GM21723 (cell line): ENCODE measurements around the gene TTC23.
"Not testable (repeated sequence)": the region's sequence is repeated elsewhere in the genome, so short reads cannot be mapped to it uniquely, and the experiment has no call there.

ENCODE experiments used
- ATAC-seq: cut with Tn5 transposase; IDR thresholded peaks from one replicate; pipeline ENCODE4 v1.9.1; 2021; ENCODE audit warnings: mild to moderate bottlenecking, moderate library complexity; ENCODE audit not compliant: unreplicated experiment

TTC23 gene

DNA sequence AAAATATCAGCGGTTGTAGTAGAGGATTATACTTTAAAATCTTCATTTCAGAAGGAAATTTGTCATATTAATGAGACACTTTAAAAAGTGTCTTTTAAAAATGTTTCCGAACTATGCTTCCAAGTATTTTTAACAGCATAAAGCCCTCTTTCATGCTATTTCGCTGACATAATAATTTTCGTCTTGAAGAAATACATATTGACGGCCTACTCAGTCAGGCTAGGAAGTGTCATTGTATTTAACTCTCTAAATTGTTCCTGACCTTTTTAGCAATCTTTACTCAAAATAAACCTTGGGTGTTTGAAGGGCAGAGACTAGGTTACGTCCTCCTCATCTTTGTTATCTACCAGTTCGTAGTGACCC, 1.1 kb upstream of the TTC23 start:
- ATAC-seq, result no peak

DNA sequence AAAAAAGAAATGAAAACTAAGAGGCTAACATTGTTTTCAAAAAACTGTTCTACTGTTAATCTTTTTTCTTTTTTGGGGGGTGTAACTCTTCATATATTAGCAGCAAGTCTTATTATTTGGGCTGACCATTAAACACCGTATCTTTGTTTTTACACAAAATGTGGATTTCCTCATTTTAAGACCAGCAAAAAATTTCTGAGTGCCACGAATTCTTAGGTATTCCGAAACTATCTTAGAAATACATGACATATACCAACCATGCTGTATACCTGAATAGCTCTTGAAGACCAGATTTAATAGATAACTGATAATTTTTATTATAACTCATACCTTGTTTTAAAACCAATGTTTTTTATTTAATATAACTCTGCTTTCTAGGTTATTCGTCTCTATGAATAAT, 620 bp upstream of the TTC23 start:
- no peak for ATAC-seq

DNA sequence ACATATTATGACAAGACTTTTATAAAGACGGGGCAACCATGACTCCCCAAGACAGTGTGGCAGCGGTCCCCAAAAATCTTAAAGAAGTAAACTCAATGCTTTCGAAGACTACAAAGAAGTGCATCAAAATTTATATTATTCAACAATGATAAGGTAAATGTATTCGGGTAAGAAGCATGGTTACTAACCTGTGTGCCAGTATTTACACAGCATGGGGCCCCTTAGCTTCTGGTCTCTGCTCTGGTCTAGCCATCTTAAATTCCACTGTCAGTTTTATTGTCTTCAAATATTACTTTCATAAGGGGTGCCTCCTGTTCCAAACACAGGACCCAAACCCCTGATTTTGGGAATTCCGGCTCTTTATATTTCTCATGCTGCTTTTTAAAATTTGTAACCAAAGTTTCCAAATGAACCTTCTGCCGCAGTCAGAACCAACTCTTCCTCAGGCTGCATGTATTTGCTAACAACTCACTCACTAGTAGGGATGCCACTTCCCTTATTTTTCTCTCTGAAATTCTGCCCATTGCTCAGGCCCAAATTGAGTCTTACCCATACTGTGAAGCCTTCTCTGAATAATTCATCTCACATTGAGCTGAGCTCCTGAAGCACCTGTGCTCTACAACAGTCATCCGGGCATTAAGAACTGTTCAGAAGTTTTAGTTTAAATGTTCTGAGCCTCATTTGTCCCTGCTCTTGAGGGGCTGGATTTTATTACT, 1.2 kb downstream of the TTC23 start:
- no peak for ATAC-seq

DNA sequence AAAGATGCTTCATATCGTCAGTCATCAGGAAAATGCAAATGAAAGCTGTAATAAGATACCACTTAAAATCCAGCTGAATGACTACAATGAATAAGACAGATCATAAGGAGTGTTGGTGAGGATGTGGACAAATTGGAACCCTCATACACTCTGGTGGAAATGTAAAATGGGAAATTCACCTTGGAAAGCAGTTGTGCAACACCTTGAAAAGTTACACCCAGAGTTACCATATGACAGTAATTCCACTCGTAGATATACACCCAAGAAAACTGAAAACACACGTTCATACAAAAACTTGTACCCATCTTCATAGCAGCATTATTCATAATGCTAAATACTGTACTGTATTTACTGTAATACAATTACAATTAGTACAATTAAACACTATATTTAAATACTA, 2.3 kb downstream of the TTC23 start:
- ATAC-seq, result no peak

DNA sequence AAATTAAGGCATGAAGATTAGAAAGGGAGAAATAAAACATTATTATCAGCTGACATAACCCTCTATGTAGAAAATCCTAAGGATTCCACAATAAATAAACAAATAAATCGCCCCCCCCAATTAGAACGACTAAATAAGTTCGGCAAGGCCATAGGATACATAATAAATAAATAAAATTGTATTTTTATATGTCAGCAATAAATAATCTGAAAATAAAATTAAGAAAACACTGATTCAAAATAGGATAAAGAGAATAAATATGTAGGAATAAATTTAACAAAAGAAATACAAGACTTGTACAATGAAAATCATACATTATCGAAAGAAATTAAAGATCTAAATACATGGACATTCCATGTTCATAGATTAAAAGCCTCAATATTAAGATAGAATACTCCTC, 5.1 kb downstream of the TTC23 start:
- no peak for ATAC-seq

DNA sequence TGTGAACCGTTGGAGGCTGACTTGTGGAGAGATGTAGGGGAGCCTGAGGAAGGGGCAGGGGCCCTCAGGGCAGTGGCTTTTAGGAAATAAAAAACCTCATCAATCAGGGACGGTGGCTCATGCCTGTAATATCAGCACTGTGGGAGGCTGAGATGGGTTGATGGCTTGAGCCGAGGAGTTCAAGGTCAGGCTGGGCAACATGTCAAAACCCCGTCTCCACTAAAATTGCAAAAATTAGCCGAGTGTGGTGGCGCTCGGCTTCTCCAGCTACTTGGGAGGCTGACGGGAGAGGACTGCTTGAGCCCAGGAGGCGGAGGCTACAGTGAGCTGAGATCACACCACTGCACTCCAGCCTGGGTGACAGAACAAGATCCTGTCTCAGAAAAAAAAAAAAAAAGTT, 7.6 kb downstream of the TTC23 start:
- no peak for ATAC-seq

DNA sequence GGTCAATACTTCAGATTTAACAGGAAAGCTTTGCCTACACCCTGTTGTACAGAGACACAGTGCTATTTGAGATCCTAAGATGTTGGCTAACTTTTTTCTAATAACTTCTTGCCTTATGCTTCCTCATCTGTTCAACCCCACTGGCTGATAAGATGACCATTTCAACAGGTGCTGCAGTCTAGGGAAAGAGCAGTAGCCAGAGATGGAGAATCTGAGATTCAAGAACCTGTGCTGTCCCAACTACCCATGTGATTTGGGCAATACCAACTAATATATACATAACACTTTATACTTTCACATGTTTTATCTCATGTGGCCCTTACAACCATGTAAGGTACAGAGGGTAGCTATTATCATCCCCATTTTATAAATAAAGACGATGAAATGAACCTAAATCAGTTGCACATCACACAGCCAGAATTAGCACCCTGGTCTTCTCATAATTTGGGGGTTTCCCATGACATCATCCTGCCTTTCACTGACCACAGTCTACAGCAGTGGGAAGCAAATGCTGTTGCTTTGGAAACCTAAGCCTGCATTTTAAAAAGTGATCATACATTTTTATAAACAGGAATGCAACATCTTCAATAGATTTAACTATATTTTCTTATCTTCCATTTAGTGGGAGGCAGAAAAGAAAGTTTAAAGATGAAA, 9.7 kb downstream of the TTC23 start:
- peak; percentile 92 for ATAC-seq

DNA sequence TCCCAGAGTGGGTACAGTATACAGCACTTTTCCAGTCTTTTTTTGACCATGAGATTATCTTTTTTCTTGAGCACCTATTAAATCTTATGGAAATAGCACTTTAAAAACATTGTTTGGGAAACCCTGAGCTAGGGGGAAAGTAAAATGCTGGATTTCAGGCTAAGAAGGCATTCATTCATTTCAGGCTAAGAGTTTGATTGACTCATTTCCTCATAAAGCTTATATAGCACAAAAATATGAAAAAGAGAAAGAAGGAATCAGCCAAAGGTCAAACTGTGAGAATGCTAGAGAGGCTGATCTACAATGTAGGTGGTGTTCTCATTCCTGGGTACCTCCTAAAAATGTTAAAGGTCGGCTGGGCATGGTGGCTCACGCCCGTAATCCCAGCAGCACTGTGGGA, 10.5 kb downstream of the TTC23 start:
- ATAC-seq, result no peak

DNA sequence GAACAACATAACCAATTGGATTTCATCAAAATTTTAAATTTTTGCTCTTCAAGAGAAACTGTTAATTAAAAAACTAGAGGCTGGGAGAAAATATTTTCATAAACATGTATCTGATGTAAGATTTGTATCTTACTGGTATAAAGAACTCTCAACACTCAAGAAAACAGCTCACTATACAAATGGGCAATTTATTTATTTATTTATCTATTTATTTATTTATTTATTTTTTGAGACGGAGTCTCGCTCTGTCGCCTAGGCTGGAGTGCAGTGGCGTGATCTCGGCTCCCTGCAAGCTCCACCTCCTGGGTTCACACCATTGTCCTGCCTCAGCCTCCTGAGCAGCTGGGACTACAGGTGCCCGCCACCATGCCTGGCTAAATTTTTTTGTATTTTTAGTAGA, 15.2 kb downstream of the TTC23 start:
- not testable (repeated sequence) for ATAC-seq

DNA sequence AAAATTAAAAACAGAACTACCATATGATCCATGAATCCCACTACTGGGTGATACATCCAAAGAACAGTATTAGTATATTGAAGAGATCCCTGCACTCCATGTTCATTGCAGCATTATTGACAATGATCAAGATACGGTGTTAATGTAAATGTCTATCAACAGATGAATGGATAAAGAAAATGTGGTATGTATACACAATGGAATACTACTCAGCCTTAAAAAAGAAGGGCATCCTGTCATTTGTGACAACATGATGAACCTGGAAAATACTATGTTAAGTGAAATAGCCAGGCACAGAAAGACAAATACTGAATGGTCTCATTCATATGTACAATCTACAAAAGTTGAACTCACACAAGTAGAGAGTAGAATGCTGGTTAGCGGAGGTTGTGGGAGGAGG, 16.6 kb downstream of the TTC23 start:
- no peak for ATAC-seq

DNA sequence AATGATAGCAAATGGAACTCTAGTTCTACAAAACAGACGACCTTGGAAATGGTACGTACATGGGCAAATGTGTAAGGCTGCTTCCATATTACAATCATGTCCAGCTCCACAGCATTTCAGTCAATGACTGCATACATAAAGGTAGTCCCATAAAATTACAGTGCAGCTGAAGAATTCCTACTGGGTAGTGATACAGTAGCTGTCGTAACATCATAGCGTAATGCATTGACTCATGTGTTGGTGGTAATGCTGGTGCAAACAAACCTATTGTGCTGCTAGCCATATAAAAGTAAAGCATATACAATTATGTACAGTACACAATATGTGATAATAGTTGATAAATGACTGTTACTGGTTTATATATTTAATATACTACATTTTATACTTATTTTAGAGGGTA, 18.5 kb downstream of the TTC23 start:
- ATAC-seq, result no peak

DNA sequence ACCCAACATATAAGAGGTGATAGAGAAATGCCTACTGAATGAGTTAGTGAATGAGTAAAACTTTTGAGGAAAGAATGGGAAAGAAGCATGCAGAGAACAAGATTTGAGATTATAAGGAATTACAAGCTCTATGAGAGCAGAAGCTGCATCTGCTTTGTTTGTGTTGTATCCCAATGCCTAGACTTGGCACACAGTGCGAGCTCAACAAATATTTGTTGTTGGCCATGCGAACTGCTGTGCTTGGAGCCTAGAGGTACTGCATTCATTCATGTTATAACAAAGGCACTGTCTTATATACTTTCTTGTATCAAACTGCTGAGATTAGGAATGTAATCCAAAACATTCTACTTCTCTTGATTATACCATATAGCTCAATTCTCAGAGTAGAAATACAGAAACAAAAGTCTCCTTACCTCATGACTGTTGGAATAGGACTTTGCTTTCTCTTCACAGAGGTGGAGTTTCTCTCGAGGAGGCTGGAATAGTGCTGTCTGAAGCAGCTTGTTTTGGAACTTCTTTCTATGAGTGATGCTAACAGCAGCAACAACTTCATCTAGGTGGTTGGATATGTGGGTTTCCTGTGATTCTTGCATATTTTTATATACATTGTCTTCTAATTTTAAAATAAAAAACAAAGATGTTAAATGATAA, 21.1 kb downstream of the TTC23 start:
- no peak for ATAC-seq

DNA sequence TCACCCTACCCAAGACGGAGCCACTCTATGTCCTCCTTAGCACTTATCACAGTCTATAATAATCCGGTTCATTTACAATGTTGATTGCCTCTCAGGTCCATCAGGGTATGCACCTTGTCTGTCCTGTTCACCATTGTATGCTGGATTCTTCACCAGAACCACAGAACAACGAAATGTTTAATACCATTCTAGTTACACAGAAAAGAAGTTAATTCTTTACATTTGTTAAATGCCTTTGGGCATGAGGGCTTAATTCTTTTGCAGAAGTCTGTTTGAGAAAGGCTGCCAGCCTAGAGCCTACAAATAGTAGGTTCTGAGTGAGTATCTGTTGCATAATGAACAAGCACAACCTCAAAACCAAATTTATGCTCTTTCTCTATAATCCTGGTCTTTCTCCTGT, 22.6 kb downstream of the TTC23 start:
- no peak for ATAC-seq

DNA sequence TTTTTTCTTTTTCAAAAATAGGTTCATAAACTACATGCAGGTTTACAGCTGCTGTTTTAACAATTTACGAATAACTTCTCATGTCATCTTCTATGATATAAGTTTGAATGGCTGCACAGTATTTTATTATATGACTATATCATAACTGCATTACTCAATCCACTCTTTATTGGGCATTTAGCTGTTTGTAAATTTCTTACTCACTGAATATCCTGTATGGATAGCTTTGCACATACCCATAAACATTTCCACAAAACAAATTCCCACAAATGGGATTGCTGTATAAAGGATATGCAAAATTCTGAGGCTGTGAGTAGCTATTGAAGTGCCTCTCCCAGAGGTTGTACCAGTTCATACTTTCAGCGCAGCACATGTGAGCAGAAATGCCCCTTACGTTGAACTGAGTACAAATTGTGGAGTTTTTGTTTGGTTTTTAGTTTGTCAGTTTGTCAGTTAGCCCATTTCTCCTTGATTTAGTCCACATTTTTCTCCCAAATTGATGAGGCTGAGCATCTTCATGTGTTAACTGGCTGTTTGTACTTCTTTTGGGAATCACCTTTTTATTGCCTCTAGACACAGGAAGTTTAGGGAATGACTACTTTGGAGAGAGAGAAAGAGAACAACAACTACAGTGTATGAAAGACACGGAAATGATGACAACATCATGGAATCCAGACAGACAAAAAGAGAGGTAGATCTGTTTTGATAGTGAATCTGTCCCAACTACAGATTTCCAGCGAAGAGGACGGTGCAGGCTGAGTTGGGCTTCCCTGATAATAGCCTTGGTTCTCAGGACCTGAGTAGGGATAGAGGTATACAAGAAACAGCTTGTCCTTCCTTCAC, 24.8 kb downstream of the TTC23 start:
- ATAC-seq, result no peak

DNA sequence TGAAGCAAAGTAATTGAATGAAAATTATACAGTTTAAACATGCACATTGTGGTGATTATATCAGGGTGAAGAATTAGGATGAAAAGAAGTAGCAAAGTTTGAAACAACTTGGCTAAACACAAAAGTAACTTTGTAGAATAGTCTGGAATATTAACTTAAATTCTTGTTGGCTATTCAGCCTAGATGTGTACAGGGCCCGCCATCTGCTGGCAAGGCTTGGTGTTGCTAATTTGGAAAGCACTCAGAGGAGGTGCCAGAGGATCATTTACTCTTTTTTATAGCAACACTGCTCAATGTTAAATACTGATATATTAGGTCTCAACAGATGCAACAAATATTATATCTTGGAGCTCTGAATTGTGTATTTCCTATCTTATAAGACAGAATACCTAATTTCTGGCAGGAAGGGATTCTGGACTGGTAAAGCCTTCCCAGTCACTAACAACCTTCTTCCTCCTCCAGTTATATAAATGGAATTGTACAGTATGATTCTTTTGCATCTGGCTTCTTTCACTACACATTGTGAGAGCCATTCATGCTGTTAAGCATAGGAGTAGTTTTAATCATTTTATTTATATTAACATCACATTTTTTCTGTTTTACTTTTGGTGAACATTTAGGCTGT, 36.1 kb downstream of the TTC23 start:
- peak; percentile 82 for ATAC-seq

DNA sequence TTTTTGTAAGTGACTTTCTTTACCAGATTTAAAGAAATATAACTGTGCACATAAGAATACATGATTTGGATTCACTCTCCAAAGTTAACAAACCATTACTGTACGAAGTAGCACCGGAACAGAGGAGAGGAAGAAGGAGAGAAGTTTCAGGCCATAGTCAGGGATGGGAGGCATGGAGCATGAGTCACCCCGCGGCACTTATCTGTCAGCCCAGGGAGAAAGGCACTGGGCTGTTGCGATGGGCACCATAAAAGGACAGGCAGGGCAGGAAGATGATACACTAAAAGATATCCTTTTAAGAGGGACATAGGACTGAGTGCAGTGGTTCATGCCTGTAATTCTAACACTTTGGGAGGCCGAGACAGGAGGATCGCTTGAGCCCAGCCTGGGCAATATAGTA, 37.0 kb downstream of the TTC23 start:
- no peak for ATAC-seq

DNA sequence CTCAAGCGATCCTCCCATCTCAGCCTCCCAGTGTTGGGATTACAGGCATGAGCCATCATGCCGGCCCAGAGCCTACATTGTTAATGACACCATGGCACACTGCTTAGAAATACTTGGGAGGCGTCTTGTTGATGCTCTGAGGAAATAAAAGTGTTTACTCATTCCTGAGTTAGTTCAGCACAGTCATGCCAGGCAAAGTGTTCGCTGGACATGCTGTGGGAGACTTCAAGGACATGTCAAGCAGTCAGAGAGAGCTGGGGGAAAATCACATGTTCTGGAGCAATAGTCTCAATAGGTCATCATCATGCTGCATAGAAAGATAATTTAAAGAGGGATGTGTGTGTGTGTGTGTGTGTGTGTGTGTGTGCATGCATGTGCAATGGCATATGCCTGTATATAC, 37.5 kb downstream of the TTC23 start:
- no peak for ATAC-seq

DNA sequence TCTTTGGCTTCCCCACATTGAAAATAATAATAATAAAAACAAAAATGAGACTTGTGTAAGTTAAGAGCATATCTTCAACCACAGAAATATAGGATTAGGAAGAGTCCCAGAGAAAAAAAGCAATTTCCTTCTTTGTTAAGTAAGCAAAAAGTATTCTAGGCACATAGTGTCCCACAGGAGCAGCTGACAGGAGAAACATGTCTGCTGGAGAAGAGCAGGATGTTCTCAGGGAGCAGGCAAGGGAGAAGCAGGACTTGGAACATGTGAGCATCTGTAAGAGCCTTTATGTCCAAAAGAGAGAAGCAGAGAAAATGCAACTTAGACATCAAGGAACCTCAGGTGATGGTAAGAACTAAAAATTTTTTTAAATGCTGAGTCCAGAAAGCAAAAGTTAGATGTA, 39.0 kb downstream of the TTC23 start:
- ATAC-seq, result no peak

DNA sequence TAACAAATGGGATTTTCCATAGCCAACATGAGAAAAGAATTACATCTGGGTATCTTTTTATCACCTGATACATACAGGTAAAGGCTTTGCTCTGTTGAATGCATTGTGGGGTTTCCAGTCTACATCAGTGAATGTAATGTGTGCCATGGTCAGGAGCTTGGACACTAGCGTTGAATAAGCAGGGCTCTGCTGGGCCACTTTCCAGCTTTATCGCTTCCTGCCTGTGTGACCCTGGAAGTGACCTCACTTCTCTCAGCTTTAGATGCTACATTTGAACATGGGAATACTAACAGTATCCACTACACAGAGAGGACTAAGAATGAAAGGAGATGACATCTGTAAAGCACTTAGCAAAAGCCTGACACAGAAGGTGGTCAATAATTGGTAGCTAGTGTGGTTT, 40.1 kb downstream of the TTC23 start:
- no peak for ATAC-seq

DNA sequence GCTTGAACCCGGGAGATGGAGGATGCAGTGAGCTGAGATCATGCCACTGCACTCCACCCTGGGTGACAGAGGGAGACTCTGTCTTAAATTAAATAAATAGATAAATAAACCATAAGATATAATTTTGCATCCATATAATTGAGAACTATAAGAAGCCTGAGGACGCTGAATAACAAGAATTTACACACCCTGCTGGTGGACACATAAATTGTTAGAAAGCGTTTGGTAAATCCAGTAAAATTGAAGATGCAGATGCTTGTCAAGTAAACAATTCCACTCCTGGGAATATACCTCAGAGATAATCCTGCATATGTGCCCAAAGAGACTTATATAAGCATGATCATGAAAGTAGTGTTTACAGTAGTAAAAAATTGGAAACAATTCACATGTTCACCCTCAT, 41.7 kb downstream of the TTC23 start:
- ATAC-seq, result no peak

DNA sequence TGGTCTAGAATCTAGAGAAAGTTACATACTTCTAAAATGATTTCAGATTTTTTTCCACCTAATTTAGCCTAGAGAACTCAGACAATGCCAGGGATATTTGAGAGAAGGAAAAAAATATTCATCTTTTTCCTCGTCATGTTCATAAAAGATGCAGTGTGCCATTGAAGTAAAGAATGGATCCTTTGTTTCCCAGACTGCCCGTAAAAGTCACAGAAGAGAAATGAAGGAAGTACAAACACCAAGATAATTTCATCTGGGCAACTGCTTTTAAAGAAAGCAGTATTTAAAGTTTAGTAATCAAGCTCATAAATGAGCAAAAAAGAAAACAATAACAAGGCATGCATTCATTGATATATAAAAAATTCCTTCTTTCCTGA, 47.2 kb downstream of the TTC23 start:
- no peak for ATAC-seq
